Ovary (tissue), 3 donors: ENCODE measurements around the gene GABBR2.
"Not testable (repeated sequence)": the region's sequence is repeated elsewhere in the genome, so short reads cannot be mapped to it uniquely, and the experiment has no call there.

Experiments
- EP300 ChIP-seq: sonication (generic); formaldehyde crosslinking; IDR thresholded peaks from one replicate; pipeline ENCODE4 v1.6.1; 2017; ENCODE audit warnings: antibody characterized with exemption
- POLR2A ChIP-seq: fragments of 450-650 bp; IDR thresholded peaks from one replicate; pipeline ENCODE4 v1.6.1; 2017; ENCODE audit warnings: antibody characterized with exemption, mild to moderate bottlenecking, moderate library complexity
- TF ChIP-seq, protein P1 (sequence below), 3 donors: fragments of 450-650 bp in 2 of 3; fragments of 200-600 bp in 1 of 3; IDR thresholded peaks; one replicate each; pipeline versions ENCODE4 v1.5.1 to v1.8.0; 2016 to 2022; ENCODE audit warnings: antibody characterized with exemption in 3 of 3, mild to moderate bottlenecking in 1 of 3
- donor health status: DM: no; HTN: no; CAD: no.

DNA sequence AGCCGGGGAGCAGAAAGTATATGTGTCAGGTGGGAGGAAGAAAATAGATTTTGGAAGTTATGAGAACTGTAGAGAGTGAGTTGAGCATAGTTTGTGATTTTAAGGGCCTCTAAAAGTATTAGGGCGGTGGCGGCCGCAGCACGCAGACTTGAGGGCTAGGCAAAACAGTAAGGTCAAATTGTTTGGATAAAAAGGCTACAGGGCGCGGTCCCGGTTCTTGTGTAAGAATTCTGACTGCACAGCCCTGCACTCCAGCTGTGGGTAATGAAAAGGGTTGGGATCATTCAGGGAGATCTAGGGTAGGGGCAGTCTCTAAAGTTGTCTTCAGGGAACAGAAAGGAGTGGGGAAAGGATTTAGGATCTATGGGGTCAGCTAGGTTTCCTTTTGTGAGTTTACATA is 441.2 kb downstream of the GABBR2 start:
- TF ChIP-seq, protein P1, sequence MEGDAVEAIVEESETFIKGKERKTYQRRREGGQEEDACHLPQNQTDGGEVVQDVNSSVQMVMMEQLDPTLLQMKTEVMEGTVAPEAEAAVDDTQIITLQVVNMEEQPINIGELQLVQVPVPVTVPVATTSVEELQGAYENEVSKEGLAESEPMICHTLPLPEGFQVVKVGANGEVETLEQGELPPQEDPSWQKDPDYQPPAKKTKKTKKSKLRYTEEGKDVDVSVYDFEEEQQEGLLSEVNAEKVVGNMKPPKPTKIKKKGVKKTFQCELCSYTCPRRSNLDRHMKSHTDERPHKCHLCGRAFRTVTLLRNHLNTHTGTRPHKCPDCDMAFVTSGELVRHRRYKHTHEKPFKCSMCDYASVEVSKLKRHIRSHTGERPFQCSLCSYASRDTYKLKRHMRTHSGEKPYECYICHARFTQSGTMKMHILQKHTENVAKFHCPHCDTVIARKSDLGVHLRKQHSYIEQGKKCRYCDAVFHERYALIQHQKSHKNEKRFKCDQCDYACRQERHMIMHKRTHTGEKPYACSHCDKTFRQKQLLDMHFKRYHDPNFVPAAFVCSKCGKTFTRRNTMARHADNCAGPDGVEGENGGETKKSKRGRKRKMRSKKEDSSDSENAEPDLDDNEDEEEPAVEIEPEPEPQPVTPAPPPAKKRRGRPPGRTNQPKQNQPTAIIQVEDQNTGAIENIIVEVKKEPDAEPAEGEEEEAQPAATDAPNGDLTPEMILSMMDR (IDR thresholded peaks at IDR 0.05), result not testable (repeated sequence)
- not testable (repeated sequence) for TF ChIP-seq EP300, POLR2A
